Amygdala (tissue), 56 donors: ENCODE data around the gene ATXN1.
A peak's percentile ranks its signal among the peaks of the same experiment; 100 is the strongest.

Experiments
- DNase-seq, 56 donors: peaks; one replicate each; lab custom pipeline; 2025; lab: John Stamatoyannopoulos, UW

The ATXN1 gene

GRCh38 chr6:16659466-16660156, 101.6 kb downstream of the ATXN1 start:
- no peak for DNase-seq

DNA sequence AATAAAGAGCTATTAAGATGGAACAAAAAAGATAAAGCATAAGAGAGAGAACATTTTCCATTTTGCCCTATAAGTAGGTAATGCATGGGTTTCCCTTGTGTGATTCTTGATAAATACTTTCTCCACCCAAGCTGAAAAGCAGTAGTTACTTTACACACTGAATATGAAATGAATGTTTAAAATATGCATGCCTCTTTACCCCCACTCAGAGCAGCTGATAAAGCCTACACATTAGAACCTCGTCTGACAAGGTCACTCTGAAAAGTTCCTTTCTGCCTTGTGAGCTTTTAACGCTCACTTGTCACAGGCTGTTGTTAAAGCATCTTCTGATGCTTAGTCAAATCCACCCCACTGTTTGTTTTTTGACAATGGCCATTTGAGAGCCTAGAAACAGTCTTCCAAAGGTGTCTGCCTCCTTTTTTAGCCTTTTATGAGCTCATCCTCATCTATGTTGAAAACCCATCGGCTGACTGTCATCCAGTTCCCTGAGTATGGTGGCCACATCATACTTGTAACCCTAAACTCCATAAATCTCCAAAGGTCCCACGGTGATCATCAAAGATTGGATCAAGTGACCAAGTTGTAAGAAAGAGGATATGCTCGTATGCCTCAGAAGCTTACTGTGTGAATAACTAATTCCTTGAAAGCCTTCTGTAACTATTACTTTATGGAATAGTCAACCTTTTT, 102.8 kb downstream of the ATXN1 start:
- no peak for DNase-seq

- DNase-seq = no peak
These were observed 103.5 kb downstream of the ATXN1 start for GRCh38 chr6:16657768-16658167.

DNA sequence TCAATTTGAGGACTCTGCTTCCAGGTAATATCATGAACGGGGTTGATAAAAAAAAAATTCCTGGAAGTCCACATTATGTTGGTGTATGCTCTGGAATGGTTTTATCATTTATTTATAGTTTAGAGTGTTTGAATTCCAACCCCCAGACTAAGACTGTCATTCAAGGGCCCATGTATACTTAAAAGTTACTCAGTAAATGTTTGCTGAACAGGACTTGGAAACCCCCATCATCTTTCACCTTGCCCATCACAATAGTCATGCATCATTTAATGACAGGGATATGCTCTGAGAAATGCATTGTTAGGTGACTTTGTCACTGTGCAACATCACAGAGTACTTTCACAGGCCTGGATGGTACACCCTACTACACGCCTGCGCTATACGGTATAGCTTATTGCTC, 104.8 kb downstream of the ATXN1 start:
- DNase-seq = no peak

GRCh38 chr6:16654701-16655100, 106.6 kb downstream of the ATXN1 start:
- no peak for DNase-seq

- DNase-seq = no peak
These were observed 108.0 kb downstream of the ATXN1 start for GRCh38 chr6:16653226-16653625.

DNA sequence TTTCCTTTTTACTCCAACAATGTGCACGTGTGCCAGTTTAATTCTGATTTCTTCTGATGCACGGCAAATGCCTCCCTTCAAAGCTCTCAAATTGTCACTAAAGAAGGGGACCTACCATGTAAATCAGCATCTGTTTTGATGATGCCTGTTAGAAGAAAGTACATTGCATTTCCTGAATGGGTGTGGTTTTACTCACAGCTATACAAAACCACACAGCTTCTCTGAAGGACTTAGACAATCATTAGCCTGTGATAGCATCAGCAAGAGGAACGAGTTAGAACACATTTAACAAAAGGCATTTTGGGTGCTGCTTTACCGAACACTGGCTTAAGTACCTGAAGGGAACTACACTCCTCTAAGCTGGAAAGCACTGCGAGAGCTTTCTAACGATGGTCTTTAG, 109.4 kb downstream of the ATXN1 start:
- no peak for DNase-seq

DNA sequence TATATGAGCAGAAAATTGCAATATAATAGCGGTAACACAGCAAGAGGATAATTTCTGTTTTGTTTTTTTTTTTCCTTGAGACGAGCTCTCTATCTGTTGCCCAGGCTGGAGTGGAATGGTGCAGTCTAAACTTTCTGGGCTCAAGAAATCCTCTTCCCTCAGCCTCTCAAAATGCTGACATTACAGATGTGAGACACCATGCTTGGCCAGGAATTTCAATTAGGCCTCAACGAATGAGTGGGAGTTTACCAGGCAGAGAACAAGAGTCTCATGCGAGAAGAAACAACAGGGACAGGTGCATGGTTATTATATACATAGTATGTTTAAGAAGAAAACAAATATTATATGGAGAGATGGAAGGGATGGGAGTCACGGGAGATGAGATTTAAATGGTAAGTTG, 111.4 kb downstream of the ATXN1 start:
- DNase-seq = no peak

DNA sequence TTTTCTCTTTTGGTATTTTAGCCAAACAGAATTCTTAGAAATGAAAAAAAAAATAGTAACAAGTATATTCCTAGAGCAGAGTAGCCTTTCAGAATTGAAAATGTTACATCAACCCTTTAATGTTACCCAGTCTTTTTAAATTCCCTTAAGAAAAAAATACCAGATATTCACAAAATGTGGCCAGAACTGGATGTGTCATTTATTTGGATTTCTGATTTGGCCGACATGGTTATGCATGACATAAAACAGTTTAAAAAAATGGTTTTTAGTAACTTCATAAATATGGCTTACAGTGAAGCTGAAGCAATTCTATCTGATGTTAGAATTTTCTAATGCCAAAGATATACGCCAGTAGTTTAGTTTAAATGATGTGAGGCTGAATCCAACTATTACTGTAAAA, 112.0 kb downstream of the ATXN1 start:
- no peak for DNase-seq

GRCh38 chr6:16648003-16648402, 113.3 kb downstream of the ATXN1 start:
- no peak for DNase-seq

DNA sequence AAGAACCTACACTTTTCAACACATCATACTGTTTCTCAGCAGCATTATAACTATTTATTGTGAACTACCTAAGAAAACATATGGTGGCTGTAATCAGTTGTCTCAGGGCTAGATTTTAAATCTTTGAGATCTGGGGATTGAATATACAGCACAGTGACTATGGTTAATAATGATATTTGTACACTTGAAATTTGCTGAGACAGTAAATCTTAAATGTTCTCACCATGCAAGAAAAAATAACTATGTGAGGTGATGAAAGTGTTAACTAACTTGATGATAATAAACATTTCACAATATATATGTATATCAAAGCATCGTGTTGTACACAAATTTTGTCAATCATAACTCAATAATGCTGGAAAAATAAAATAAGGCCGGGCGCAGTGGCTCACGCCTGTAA, 113.8 kb downstream of the ATXN1 start:
- DNase-seq = no peak

DNA sequence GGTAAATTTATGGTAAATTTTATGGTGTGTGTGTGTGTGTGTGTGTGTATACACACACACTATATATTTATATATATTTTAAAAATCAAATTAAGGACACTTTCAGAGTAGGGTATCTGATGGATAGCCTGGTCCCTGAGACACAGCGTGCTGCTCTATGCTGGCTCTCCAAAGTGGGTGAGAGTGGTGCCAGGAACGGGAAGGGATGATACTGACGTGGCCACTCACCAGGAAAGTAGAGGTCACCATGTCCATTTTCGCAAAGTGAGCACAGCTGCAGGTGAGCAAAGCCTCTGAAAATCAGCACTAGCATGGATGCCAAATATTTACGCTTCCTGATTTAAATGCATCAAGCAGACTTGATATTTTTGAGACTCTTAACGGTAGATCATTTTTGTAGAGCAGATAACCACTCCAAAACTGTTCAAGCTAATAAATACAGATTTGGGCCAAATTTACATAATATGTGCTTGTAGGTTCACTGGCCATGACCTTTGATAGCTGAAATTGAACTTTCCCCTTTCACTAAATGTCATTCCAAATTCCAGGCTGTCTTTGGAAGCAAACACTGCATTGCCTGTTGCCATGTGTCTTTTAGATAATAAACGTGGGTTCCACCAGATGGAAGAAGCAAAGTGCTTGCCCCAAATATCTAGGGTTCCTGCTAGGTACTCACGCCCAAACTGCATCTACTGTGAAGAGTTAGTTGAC, 116.6 kb downstream of the ATXN1 start:
- no peak for DNase-seq

GRCh38 chr6:16639684-16640480, 121.4 kb downstream of the ATXN1 start:
- DNase-seq = no peak

DNA sequence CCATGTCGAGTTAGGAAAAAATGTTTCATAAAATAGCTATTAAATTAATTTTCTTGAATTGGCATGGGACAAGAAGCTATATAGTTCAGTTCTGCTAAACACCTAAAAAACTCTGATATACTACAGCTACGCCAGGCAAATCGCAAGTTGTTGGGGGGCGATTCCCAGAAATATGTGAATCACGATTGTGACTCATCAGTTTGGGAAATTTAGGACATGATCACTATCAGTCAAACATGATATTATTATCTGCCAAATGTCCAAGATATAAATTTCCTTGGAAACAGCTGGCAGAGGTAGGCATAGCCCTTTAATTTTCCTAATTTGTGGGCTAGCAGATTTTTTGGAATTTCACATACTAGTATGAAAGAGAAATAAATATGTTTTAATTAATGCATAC, 123.6 kb downstream of the ATXN1 start:
- no peak for DNase-seq

- peak in 2 of 56 donors; percentile 2 to 15 for DNase-seq
These were observed 125.3 kb downstream of the ATXN1 start for GRCh38 chr6:16635810-16636602.

GRCh38 chr6:16635291-16635809, 125.9 kb downstream of the ATXN1 start:
- DNase-seq = no peak

DNA sequence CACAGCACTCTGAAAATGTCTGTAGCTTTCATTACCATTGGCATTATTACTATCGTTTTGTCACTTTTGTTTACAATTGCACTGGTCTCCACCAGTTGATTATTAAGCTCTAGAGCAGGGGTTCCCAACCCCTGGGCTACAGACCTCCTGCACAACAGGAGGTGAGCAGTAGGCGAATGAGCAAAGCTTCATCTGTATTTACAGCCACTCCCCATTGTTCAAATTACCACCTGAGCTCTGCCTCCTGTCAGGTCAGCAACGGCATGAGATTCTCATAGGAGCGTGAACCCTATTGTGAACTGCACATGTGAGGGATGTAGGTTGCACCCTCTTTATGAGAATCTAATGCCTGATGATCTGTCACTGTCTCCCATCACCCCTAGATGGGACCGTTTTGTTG, 126.4 kb downstream of the ATXN1 start:
- DNase-seq = no peak

DNA sequence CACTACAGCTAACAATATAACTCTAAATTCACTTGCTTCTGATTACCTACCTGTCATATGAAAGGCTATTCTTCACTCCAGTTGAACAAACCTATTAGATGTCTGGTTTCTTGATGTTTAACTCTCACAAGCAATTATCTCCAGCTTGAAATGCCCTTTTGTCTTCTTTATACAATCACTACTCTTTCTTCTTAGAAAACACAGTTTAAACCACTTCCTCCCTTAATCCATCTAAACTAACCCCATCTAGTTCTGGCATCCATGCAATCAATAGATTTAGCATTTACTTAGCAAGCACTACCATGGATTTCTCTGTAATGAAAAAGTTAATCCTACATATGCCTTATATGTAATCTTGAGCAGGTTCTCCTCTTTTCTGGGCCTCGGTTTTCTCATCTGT, 127.3 kb downstream of the ATXN1 start:
- DNase-seq = no peak

- DNase-seq = no peak
These were observed 127.8 kb downstream of the ATXN1 start for GRCh38 chr6:16633465-16633864.

GRCh38 chr6:16632101-16632500, 129.2 kb downstream of the ATXN1 start:
- no peak for DNase-seq
